Measurements from ENCODE around the gene SAT1.

DNA sequence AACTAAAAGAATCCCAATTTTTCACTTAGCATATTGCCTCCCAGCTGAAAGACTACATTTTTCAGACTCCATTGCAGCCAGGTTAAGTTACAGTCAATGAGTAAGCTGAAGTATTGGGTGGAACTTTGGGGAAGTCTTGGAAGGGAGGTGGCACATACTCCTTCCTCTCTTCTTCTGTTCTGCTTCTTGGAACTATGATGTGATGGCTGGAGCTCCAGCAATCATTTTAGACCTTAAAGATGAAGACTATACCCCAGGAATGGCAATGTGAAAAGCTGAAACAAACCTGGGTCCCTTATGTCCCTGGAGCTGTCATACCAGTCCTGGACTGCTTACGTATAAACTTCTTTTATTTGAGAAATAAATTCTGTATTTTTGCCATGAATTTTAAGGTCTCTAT is 30.8 kb downstream of the SAT1 start:
- TF ChIP-seq, protein P1, sequence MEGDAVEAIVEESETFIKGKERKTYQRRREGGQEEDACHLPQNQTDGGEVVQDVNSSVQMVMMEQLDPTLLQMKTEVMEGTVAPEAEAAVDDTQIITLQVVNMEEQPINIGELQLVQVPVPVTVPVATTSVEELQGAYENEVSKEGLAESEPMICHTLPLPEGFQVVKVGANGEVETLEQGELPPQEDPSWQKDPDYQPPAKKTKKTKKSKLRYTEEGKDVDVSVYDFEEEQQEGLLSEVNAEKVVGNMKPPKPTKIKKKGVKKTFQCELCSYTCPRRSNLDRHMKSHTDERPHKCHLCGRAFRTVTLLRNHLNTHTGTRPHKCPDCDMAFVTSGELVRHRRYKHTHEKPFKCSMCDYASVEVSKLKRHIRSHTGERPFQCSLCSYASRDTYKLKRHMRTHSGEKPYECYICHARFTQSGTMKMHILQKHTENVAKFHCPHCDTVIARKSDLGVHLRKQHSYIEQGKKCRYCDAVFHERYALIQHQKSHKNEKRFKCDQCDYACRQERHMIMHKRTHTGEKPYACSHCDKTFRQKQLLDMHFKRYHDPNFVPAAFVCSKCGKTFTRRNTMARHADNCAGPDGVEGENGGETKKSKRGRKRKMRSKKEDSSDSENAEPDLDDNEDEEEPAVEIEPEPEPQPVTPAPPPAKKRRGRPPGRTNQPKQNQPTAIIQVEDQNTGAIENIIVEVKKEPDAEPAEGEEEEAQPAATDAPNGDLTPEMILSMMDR (IDR thresholded peaks at IDR 0.05): no peak
- no peak for TF ChIP-seq POLR2A (IDR thresholded peaks at IDR 0.05)
